Rectal smooth muscle tissue (tissue), 1 donor: Measurements from ENCODE around the gene ASCL2.

Experiments used
- H3K27ac ChIP-seq: one replicate; pipeline ENCODE4 v1.7.0; 2013; ENCODE audit warnings: low read depth, low read length, inconsistent platforms
- H3K27me3 ChIP-seq: one replicate; pipeline ENCODE4 v1.7.0; 2013; ENCODE audit warnings: low read length; ENCODE audit not compliant: control insufficient read depth, insufficient read depth
- H3K36me3 ChIP-seq: one replicate; pipeline ENCODE4 v1.7.0; 2013; ENCODE audit warnings: low read length; ENCODE audit not compliant: control insufficient read depth, insufficient read depth
- H3K4me1 ChIP-seq: one replicate; pipeline ENCODE4 v1.7.0; 2013; ENCODE audit warnings: low read length; ENCODE audit not compliant: control insufficient read depth, insufficient read depth
- H3K4me3 ChIP-seq: one replicate; pipeline ENCODE4 v1.7.0; 2013; ENCODE audit warnings: low read length
- H3K9ac ChIP-seq: one replicate; pipeline ENCODE4 v1.7.0; 2013; ENCODE audit warnings: low read length

The ASCL2 gene

GRCh38 chr11:2263724-2264360 is 6.5 kb downstream of the ASCL2 start:
- Histone ChIP-seq H3K4me1 (no peaks in the 10 kb centered on the region), H3K9ac (no peak overlapping the region), H3K27ac (no peak overlapping the region), H3K4me3 (no peak overlapping the region), H3K27me3 (peaks cover 8% of the 10 kb centered on the region), H3K36me3 (no peaks in the 10 kb centered on the region)

GRCh38 chr11:2263071-2263565 is 7.3 kb downstream of the ASCL2 start:
- no peaks in the 10 kb centered on the region for H3K36me3 ChIP-seq
- no peaks in the 10 kb centered on the region for H3K4me1 ChIP-seq
- H3K27me3 ChIP-seq, result peaks cover 7% of the 10 kb centered on the region
- no peak overlapping the region for H3K4me3 ChIP-seq
- no peak overlapping the region for H3K9ac ChIP-seq
- no peak overlapping the region for H3K27ac ChIP-seq

- H3K9ac ChIP-seq, result no peak overlapping the region
- peaks cover 3% of the 10 kb centered on the region for H3K27me3 ChIP-seq
- no peak overlapping the region for H3K27ac ChIP-seq
Measured at GRCh38 chr11:2262301-2263070, 7.9 kb downstream of the ASCL2 start.

GRCh38 chr11:2261436-2262230 is 8.8 kb downstream of the ASCL2 start:
- no peak overlapping the region for H3K9ac ChIP-seq
- H3K27ac ChIP-seq, result no peak overlapping the region

More at GRCh38 chr11:2262301-2263070, 7.9 kb downstream of the ASCL2 start:
- no peaks in the 10 kb centered on the region for H3K36me3 ChIP-seq
- H3K4me1 ChIP-seq, result no peaks in the 10 kb centered on the region
- no peak overlapping the region for H3K4me3 ChIP-seq

DNA sequence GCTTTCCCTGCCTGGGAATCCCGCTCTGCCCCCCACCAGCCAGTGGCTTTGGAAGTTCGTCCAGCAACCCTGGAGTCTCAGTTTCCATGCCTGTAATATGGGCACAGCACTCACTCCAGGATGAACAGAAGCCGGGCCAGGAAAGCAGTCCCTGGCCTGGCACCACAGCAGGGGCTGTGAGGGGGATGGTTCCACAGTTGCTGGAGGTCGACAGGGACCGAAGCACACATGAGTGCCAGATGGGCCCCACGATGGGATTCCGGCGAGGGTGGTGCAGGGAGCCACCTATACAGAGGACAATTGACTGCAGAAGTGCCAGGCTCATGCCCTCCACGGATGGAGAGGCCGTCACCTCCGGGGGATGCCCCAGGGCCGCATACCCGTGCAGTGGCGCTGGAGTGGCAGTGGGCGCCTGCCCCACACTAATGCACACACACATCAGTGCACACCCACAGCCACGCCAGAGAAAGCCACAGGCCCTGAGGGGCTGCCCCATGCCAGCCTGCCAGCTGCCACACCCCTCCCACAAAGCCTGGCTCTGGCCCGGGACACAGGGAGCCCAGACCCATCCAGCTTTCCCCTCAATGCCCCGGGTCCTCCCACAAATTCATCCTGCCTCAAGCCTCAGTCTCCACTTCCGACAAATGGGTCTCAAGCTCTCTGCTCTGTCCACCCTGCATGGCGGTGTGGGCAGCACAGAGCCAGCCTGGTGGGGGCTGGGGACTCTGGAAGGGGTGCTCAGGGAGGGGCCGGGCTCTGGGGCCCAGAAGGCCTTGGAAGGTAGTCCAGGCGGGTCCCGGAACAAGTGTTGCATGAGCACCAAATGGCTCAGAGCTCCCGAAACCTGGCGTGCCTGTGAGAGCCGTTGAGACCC is 9.7 kb downstream of the ASCL2 start:
- no peaks in the 10 kb centered on the region for H3K4me1 ChIP-seq
- no peak overlapping the region for H3K4me3 ChIP-seq
- no peaks in the 10 kb centered on the region for H3K27me3 ChIP-seq
- no peak overlapping the region for H3K9ac ChIP-seq
- H3K36me3 ChIP-seq, result no peaks in the 10 kb centered on the region
- no peak overlapping the region for H3K27ac ChIP-seq

More at GRCh38 chr11:2261436-2262230, 8.8 kb downstream of the ASCL2 start:
- no peak overlapping the region for H3K4me3 ChIP-seq
- no peaks in the 10 kb centered on the region for H3K27me3 ChIP-seq
- no peaks in the 10 kb centered on the region for H3K36me3 ChIP-seq
- H3K4me1 ChIP-seq, result no peaks in the 10 kb centered on the region

GRCh38 chr11:2259897-2260451 is 10.4 kb downstream of the ASCL2 start:
- H3K4me1 ChIP-seq, result no peaks in the 10 kb centered on the region
- no peaks in the 10 kb centered on the region for H3K27me3 ChIP-seq
- H3K36me3 ChIP-seq, result no peaks in the 10 kb centered on the region
- H3K9ac ChIP-seq, result no peak overlapping the region
- H3K27ac ChIP-seq, result no peak overlapping the region
- no peak overlapping the region for H3K4me3 ChIP-seq

DNA sequence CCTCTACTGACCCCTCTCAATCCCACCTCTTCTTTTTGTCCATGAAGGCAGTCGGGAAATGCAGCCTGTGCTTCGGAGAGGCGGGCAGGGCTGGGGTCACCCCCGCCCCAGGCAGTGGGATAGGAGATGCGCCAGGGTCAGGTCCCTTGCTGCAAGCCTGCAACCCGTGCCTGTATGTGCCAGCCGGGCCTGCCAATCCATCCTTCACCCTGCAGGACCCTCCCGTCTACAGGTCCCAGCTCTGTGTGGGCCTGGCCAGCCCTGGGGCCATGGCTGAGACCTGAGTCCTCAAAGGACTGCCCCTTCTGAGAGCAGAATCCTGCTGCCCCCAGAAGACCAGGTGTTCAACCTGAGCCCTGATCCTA is 10.9 kb downstream of the ASCL2 start:
- Histone ChIP-seq H3K27me3 (no peaks in the 10 kb centered on the region), H3K4me1 (no peaks in the 10 kb centered on the region), H3K9ac (no peak overlapping the region), H3K4me3 (no peak overlapping the region), H3K27ac (no peak overlapping the region), H3K36me3 (no peaks in the 10 kb centered on the region)

- Histone ChIP-seq H3K4me1 (no peaks in the 10 kb centered on the region), H3K36me3 (no peaks in the 10 kb centered on the region), H3K9ac (no peak overlapping the region), H3K4me3 (no peak overlapping the region), H3K27me3 (no peaks in the 10 kb centered on the region), H3K27ac (no peak overlapping the region)
Measured at GRCh38 chr11:2258501-2259465, 11.6 kb downstream of the ASCL2 start.

GRCh38 chr11:2256951-2257700 is 13.3 kb downstream of the ASCL2 start:
- no peak overlapping the region for H3K9ac ChIP-seq
- H3K36me3 ChIP-seq, result no peaks in the 10 kb centered on the region
- H3K27ac ChIP-seq, result no peak overlapping the region
- H3K4me1 ChIP-seq, result no peaks in the 10 kb centered on the region
- no peak overlapping the region for H3K4me3 ChIP-seq
- no peaks in the 10 kb centered on the region for H3K27me3 ChIP-seq

DNA sequence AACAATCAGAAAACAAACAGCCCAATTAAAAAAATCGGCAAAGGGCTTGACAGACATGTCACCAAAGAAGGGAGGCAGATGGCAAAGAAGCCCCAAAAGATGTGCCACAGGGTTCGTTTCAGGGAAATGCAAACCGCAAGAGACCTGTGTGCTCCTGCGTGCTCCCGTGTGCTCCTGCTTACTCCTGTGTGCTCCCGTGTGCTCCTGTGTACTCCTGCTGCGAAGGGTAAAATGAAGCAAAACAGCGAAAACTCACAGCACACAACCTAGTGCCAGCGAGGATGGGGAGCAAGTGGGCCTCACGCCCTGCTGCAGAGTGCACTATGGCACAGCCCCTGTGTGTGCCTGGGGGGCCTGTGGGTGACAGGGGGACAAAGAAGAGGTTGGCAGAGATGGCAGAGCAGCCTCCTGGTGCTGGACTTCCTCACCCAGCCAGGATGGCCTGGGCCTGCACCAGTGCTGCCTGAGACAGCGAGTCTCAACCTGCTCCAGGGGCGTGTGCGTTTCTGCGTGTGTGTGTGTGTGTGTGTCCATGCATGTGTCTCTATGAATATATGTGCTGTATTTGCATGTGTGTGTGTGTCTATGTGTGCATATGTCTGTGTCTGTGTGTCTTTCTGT is 14.0 kb downstream of the ASCL2 start:
- Histone ChIP-seq H3K27me3 (no peaks in the 10 kb centered on the region), H3K4me3 (no peak overlapping the region), H3K9ac (no peak overlapping the region), H3K27ac (no peak overlapping the region), H3K36me3 (no peaks in the 10 kb centered on the region), H3K4me1 (no peaks in the 10 kb centered on the region)
